ENCODE results near the gene KIF21B. TPM values are rescaled to one million over a fixed set of nuclear protein-coding genes. Genes with fewer than 3 reads are reported as not detected.

Gene KIF21B
- total and polyA plus RNA-seq, 2 of the 8 experiments (the other 6 are each of a cell fraction or from before 2014, with no cell fraction given) = 10.8 to 26.5 TPM

GRCh38 chr1:201017828-201018163 is 5.7 kb downstream of the KIF21B start:
- CTCF ChIA-PET (ENCODE audit: partially characterized antibody) = interaction anchor here (0.9 to 23.5 kb wide), 11 partner anchors 7 to 206 kb away, joined by 3 to 532 read pairs (median 7); no protein-coding TSS in a partner anchor
- no peak for TF ChIP-seq CBX5 (IDR thresholded peaks at IDR 0.05; ENCODE audit: low read depth, low read length)
- TF ChIP-seq SRF (IDR thresholded peaks at IDR 0.05; ENCODE audit: low read depth, low read length) = no peak
- no peak for TF ChIP-seq CHD1 (IDR thresholded peaks at IDR 0.05; ENCODE audit: low read depth, low read length)
- no peak for TF ChIP-seq SUZ12 (IDR thresholded peaks at IDR 0.05; ENCODE audit: low read length)
- TF ChIP-seq CTCF (IDR thresholded peaks at IDR 0.05; ENCODE audit: control extremely low read depth in 1 of 3, insufficient read depth in 1 of 3, low read depth in 1 of 3, low read length in 3 of 3) = no peak
- no peak for TF ChIP-seq SIRT6 (IDR thresholded peaks at IDR 0.05; ENCODE audit: low read length)
- no peak for TF ChIP-seq KDM5A (IDR thresholded peaks at IDR 0.05; ENCODE audit: low read length)
- TF ChIP-seq RBBP5 (IDR thresholded peaks at IDR 0.05; ENCODE audit: borderline replicate concordance, low read depth, low read length) = no peak
- no peak for TF ChIP-seq HDAC6 (IDR thresholded peaks at IDR 0.05; ENCODE audit: low read depth, low read length)
- TF ChIP-seq RAD21 (IDR thresholded peaks at IDR 0.05 in 1 of 2, conservative IDR thresholded peaks at IDR 0.05 in 1 of 2; ENCODE audit: low read depth in 2 of 2, low read length in 2 of 2) = no peak
- no peak for TF ChIP-seq SAP30 (IDR thresholded peaks at IDR 0.05; ENCODE audit: insufficient read depth, insufficient replicate concordance, low read length)

More at GRCh38 chr1:201017828-201018163, 5.7 kb downstream of the KIF21B start:
- peaks cover 0 to 38% of the 10 kb centered on the region in 2 experiments; a peak in 3 of 4 replicates for H3K79me2 ChIP-seq (ENCODE audit: control insufficient read depth in 1 of 2, insufficient read depth in 2 of 2, low read length in 2 of 2)
- H4K8ac ChIP-seq (ENCODE audit: extremely low read depth, insufficient read depth, low read length) = no peak overlapping the region; the same call in 1 of the 2 replicates
- no peak overlapping the region for H3K9ac ChIP-seq (replicated peaks in 1 of 4; ENCODE audit: extremely low read depth in 1 of 4, low read depth in 3 of 4, low read length in 3 of 4)
- 0 out of 2 replicates have a peak overlapping the region, but pooled peaks have one; percentile 28 for H3K18ac ChIP-seq (ENCODE audit: extremely low read depth, low read length)
- H3K36me3 ChIP-seq (ENCODE audit: control insufficient read depth in 2 of 4, insufficient read depth in 4 of 4, low read length in 3 of 4) = no peaks in the 10 kb centered on the region
- H4K91ac ChIP-seq (replicated peaks; ENCODE audit: insufficient read length, low read length) = no peak overlapping the region
- H3K4me1 ChIP-seq (replicated peaks in 1 of 4; ENCODE audit: control insufficient read depth in 3 of 4, insufficient read depth in 4 of 4, low read length in 3 of 4) = peaks cover 17 to 44% (median 32%) of the 10 kb centered on the region in 4 experiments
- no peak overlapping the region for H3K4me2 ChIP-seq (ENCODE audit: insufficient read depth in 1 of 2, low read depth in 2 of 2, low read length in 2 of 2)
- peaks cover 10% of the 10 kb centered on the region; the same call in 1 of the 2 replicates for H3K23me2 ChIP-seq (ENCODE audit: low read depth, low read length)
- no peak overlapping the region for H3K56ac ChIP-seq (replicated peaks; ENCODE audit: insufficient read length, low read depth, low read length)
- no peak overlapping the region for H3K4me3 ChIP-seq (ENCODE audit: extremely low read depth in 1 of 4, insufficient read depth in 2 of 4, low read depth in 3 of 4, low read length in 4 of 4)
- H3K79me1 ChIP-seq (ENCODE audit: low read depth, low read length) = peaks cover 13% of the 10 kb centered on the region
- POLR2A ChIA-PET (ENCODE audit: partially characterized antibody) = interaction anchor here (1.3 kb wide), 1 partner anchor 8 kb away, joined by 5 read pairs; no protein-coding TSS in a partner anchor
- no peak overlapping the region for H2BK20ac ChIP-seq (ENCODE audit: low read length)
- no peak overlapping the region for H2AFZ ChIP-seq (ENCODE audit: low read length)
- no peaks in the 10 kb centered on the region for H3K9me3 ChIP-seq (ENCODE audit: insufficient read depth in 2 of 2, low read depth in 1 of 2, low read length in 1 of 2)
- peaks cover 0 to 3% (median under 1%) of the 10 kb centered on the region in 4 experiments; a peak in 2 of 7 replicates for H3K27me3 ChIP-seq (replicated peaks in 1 of 4; ENCODE audit: control insufficient read depth in 3 of 4, extremely low read depth in 1 of 4, insufficient read depth in 3 of 4, low read length in 3 of 4)
- no peak for DNase-seq (ENCODE audit: low read depth in 1 of 2, low spot score in 2 of 2)
- no peak overlapping the region for H2BK12ac ChIP-seq (ENCODE audit: low read depth, low read length)
- no peak overlapping the region for H3K14ac ChIP-seq (ENCODE audit: insufficient read length)
- no peak overlapping the region for H2BK5ac ChIP-seq (ENCODE audit: low read depth, low read length)
- H4K20me1 ChIP-seq (replicated peaks in 1 of 2; ENCODE audit: control insufficient read depth in 1 of 2, insufficient read depth in 2 of 2, low read length in 2 of 2) = peaks cover 0 to 5% of the 10 kb centered on the region in 2 experiments
- H3K4ac ChIP-seq (replicated peaks; ENCODE audit: insufficient read length, low read depth, low read length) = no peak overlapping the region
- no peak overlapping the region; the same call in 1 of the 2 replicates for H2AK5ac ChIP-seq (ENCODE audit: low read depth, low read length)
- no peak for FAIRE-seq
- WGBS, 2 experiments (ENCODE audit: extremely low coverage in 1 of 2, insufficient coverage in 1 of 2, insufficient read length in 1 of 2, insufficient replicate concordance in 2 of 2, low coverage in 1 of 2, low lambda C conversion rate in 2 of 2, missing lambda C conversion rate in 1 of 2) = 87% methylated on average over 2 of the region's 2 CpGs; no CpG with 5 or more reads in 1 of the 2 experiments
- H2BK15ac ChIP-seq (ENCODE audit: low read length) = no peak overlapping the region
- H3K27ac ChIP-seq (ENCODE audit: low read depth, low read length) = no peak overlapping the region
- H4K5ac ChIP-seq (ENCODE audit: insufficient read length, low read depth, low read length) = no peak overlapping the region
- H3K23ac ChIP-seq (ENCODE audit: insufficient read length) = no peak overlapping the region
- H2BK120ac ChIP-seq (replicated peaks; ENCODE audit: low read depth, low read length) = no peak overlapping the region
